Fibroblast of villous mesenchyme (primary cell): ENCODE results near the gene SFT2D1. TPM values are rescaled to one million over a fixed set of nuclear protein-coding genes. Genes with fewer than 3 reads are reported as not detected.

ENCODE experiments used
- DNase-seq: peaks from one replicate; pipeline ENCODE4 v3.0.0-alpha.2; 2010; ENCODE audit warnings: low read depth
- H3K4me3 ChIP-seq: 2 replicates; pipeline ENCODE4 v1.5.1; 2011; ENCODE audit warnings: low read depth, mild to moderate bottlenecking, low read length
- total RNA-seq: library from RNA; depleted of rRNA; stranded (reverse); fragments of >200 nt; gene quantifications from 2 replicates; pipeline ENCODE4 v1.2.3, GENCODE V29; 2012
- TF ChIP-seq, protein P1 (sequence below): IDR thresholded peaks from 2 replicates; pipeline ENCODE4 v1.5.1; 2012; ENCODE audit warnings: low read depth, mild to moderate bottlenecking, low read length; ENCODE audit not compliant: insufficient read depth

The SFT2D1 gene
- total RNA-seq, 1 donor = 37.1 TPM

DNA sequence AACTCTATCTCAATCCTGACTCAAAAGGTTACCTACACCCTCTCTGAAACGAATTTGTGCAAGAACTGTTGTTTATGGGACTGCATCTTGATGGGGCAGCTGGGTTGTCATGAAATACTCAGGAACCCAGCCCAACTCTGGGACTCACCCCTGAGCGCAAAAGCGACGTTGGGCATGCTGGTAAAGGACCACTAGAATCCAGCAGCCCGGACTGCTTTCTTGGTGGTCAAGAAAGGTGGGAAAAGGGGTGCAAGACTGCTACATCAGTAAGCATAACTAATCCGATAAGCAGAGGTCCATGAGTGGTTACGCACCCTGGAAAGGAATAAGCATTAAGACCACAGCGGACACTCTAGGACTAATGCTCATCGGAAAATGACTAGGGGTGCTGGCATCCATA is 27.9 kb downstream of the SFT2D1 start:
- TF ChIP-seq, protein P1, sequence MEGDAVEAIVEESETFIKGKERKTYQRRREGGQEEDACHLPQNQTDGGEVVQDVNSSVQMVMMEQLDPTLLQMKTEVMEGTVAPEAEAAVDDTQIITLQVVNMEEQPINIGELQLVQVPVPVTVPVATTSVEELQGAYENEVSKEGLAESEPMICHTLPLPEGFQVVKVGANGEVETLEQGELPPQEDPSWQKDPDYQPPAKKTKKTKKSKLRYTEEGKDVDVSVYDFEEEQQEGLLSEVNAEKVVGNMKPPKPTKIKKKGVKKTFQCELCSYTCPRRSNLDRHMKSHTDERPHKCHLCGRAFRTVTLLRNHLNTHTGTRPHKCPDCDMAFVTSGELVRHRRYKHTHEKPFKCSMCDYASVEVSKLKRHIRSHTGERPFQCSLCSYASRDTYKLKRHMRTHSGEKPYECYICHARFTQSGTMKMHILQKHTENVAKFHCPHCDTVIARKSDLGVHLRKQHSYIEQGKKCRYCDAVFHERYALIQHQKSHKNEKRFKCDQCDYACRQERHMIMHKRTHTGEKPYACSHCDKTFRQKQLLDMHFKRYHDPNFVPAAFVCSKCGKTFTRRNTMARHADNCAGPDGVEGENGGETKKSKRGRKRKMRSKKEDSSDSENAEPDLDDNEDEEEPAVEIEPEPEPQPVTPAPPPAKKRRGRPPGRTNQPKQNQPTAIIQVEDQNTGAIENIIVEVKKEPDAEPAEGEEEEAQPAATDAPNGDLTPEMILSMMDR = no peak
- H3K4me3 ChIP-seq = no peak overlapping the region
- DNase-seq = no peak

DNA sequence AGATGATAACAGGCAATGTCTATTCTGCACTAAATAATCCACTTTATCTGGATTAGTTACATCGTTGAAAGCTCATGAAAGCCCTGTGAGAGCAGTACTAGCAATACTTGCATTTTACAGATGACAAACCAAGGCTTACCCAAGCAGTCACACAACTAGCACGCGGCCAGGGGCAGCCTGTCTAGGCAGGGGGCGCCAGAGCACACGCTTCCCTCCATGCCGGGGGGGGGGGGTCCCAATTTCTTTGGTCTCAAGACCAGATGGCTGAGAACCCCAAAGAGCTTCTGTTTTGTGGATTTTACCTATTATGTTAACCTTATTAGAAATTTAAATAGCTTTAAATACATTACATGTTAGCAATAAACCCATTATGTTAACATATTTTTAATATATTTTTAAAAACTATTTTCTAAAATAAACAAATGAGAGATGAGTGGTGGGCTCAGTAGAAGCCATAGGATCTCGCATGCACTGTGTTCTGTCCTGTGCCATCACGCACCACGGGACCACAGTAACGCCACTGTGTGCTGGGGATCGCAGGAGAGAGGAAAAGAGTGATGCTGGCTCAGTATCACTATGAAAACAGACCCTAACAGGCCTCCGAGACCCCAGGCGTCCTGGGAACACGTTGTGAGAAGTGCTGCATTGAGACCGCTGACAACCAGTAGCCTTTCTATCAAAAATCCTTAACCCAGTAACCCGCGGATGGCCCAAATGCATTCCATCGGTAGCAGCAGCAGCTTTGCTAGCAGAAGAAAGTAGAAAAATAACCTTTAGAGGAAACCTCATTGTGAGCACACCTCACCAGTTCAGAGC is 28.9 kb downstream of the SFT2D1 start:
- DNase-seq = peak; percentile 36
- no peak overlapping the region for H3K4me3 ChIP-seq
- TF ChIP-seq, protein P1 = peak; percentile 70

GRCh38 chr6:166312832-166313231 is 29.5 kb downstream of the SFT2D1 start:
- no peak for DNase-seq
- H3K4me3 ChIP-seq = no peak overlapping the region
- TF ChIP-seq, protein P1 = no peak

DNA sequence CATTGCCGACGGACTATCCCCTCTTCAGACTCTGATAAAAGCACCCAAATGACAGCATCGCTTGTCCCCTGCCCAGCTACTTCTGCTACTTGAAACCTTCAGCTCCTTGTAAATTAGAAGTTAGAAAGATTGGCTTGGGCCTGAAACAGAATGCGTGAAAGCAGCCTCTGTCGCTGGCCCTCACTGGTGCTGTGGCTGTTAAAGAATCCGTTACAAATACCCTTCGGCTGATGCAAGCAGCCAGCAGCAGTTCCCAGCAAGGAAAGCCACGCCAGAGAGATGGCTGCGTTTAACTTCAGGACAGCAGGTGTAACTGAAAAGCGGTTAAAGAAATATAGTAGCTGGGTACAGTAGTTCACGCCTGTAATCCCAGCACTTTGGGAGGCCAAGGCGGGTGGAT is 31.7 kb downstream of the SFT2D1 start:
- TF ChIP-seq, protein P1 = no peak
- no peak for DNase-seq
- H3K4me3 ChIP-seq = no peak overlapping the region

DNA sequence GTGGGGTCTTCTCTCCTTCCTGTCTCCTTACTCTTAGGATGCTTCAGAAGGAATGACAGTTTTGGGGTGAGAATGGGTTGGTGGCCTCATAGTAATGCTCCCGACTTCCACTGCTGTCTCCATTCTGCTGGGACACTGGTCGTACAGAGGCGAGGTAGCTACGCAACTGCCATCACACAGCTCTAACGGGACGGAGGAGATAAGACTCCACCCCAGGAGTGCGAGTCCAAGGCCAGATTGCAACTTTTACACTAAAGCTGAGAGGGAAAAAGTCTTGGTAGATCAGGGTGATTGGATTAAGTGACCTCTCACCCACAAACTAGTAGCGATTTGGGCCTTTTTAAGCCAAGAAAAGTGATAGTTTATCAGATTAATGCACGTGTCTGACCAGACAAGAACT is 32.4 kb downstream of the SFT2D1 start:
- DNase-seq = no peak
- TF ChIP-seq, protein P1 = no peak
- no peak overlapping the region for H3K4me3 ChIP-seq

DNA sequence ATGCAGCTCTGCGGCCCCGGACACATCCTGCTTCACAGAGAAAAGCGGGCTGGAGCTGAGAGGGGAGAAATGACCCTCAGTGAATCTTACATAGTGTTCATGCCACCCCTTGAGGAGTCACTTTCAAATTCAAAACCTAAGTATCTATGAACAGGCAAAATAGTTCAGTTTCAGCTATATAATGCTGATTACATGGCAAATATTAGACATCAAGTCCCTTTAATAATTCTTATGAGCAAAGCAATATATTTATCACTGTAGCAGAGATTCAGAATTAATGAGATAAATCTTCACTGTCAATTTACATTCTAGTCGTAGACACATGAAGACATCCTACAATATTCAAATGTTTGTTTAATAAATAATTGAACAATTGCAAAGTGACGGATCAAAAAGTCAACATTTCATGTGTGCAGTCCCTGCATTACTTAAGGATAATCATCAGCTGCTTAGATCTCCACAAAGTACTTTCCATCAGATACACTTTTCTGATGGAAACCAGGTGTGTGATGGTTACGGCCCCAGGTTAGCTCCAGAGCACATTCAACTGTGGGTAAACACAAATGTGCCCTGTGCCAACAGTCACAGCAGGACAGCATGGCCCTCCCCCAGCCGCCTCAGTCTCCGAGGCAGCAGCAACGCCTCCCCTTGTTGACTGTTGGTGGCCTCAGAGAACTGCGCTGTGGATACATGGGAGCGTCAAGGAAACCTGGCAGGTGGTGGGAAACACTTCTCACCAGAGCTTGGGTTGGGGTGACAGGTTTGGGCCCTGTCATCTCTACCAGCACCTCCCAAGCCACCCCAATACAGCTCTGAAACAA is 33.4 kb downstream of the SFT2D1 start:
- TF ChIP-seq, protein P1 = no peak
- no peak overlapping the region for H3K4me3 ChIP-seq
- no peak for DNase-seq
